GM18861 (cell line): ENCODE data around the gene GET4.
A peak's percentile ranks its signal among the peaks of the same experiment; 100 is the strongest.
"Not testable (repeated sequence)": the region's sequence is repeated elsewhere in the genome, so short reads cannot be mapped to it uniquely, and the experiment has no call there.

Experiments
- ATAC-seq: cut with Tn5 transposase; IDR thresholded peaks from one replicate; pipeline ENCODE4 v1.9.1; 2021; ENCODE audit not compliant: unreplicated experiment

GET4 gene

GRCh38 chr7:868189-868486 is 8.2 kb upstream of the GET4 start:
- no peak for ATAC-seq

GRCh38 chr7:869348-869747 is 7.0 kb upstream of the GET4 start:
- no peak for ATAC-seq

DNA sequence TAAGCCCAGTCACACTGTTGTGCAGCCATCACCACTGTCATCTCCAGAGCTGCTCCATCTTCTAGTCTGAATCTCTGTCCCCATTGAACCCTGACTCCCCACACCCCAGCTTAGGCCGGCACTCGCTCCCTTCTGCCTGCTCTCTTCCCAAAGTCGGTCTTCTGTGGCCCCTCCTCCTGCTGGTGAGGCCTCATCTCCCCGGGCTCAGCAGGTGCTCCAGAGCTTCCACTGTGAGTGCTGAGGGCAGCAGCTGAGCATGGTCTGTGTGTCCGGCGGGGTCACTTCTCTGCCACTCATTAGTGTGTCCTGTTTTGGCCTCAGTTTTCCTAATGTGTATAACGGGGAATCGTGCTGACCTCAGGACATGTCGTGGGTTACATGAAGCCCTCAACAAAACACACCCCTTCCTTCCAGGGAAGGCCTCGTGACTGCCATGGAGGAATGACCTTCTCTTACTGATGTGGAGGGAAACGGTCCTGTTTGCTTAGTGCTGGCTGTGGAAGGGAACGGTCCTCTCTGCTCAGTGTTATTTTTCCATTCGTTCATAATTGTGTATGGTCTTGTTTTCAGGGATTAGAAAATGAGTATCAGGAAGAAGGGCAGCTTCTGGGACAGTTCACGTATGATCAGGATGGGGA is 4.3 kb upstream of the GET4 start:
- ATAC-seq: no peak

GRCh38 chr7:872685-873084 is 3.7 kb upstream of the GET4 start:
- not testable (repeated sequence) for ATAC-seq

DNA sequence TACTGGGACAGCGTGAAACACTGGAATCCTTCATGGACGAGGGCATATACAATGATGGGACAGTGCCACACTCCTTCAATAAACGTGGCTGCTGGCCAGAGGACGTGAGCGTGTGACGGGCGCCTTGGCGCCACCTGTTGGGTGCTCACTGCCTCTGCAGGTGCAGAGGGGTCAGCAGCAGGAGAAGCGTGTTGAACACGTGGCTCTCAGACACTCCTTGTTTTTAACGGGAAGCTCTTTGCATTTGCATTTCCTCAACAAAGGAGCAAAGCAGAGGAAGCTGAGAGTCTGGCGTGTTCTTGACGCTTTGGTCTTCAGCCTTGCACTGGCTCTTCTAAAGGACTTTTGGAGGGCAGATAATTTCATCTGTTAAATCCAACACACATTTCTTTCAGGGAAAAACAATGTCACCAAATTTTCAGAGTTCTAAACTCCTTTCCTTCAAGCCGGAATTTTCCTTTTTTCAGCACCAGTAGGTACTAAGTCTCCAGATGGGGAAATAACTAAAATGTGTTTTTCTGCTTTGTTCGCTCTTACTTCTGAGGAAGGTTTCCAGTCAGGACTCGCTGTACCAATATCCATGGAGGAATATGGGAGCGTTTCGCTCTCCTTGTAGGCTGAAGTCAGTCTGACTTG is 2.9 kb upstream of the GET4 start:
- peak; percentile 25 for ATAC-seq

GRCh38 chr7:874031-874749 is 2.2 kb upstream of the GET4 start:
- no peak for ATAC-seq

GRCh38 chr7:875051-875450 is 1.3 kb upstream of the GET4 start:
- no peak for ATAC-seq

- ATAC-seq: no peak
These were observed 778 bp upstream of the GET4 start for GRCh38 chr7:875476-876076.

DNA sequence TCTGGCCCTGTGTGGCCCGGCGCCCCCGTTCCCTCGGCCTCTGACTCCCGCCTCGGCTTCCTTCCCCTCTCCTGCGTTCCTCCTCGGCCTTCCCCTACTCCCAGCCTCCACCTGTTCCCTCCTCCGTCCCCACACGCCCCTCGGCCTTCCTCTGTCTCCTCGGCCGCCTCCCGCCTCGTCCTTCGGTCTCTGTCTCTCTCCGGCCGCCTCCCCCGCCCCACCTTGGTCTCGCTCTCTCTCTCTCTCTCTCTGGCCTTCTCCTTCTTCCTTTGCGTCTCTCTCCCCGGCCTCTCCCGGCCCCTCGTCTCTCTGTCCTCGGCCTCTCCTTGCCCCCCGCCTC is 588 bp downstream of the GET4 start:
- ATAC-seq: peak; percentile 9

GRCh38 chr7:877312-878232 is 1.2 kb downstream of the GET4 start:
- ATAC-seq: no peak

GRCh38 chr7:879093-879492 is 2.7 kb downstream of the GET4 start:
- ATAC-seq: no peak

DNA sequence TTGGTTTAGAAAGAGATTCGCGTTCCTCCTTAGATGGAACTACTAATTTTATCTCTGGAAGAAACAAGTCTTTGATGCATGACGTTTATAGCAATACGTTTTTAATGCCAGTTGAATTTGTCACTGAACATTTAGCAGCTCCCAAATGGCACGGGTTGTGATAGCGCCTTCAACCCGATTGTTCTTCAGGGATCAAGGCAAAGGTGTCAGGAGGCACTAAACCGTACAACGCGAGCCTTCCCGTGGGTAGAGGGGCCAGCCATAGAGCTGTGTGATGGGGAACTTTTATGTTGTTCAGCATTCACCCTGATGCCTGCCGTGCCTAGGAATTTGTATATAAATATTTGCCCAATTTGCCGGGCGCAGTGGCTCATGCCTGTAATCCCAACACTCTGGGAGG is 3.4 kb downstream of the GET4 start:
- ATAC-seq: no peak

DNA sequence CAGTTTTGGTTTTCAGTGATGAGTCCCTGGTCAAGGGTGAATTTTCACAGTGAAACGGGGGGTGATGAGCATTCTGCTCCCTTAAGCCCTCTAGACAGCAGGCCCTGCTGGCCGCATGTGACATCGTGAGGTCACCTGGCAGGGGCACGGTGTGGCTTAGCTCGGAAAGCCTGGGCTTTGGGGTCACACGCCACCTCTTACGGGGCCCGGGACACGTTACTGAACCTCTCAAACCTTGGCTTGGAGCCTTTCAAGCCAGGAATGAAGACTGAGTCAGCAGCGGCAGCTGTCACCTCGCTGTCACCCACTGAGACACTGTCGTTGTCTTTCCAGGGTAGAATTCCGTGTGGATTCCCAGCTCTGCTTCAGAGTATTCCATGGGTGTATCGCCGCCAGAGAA is 4.1 kb downstream of the GET4 start:
- no peak for ATAC-seq

DNA sequence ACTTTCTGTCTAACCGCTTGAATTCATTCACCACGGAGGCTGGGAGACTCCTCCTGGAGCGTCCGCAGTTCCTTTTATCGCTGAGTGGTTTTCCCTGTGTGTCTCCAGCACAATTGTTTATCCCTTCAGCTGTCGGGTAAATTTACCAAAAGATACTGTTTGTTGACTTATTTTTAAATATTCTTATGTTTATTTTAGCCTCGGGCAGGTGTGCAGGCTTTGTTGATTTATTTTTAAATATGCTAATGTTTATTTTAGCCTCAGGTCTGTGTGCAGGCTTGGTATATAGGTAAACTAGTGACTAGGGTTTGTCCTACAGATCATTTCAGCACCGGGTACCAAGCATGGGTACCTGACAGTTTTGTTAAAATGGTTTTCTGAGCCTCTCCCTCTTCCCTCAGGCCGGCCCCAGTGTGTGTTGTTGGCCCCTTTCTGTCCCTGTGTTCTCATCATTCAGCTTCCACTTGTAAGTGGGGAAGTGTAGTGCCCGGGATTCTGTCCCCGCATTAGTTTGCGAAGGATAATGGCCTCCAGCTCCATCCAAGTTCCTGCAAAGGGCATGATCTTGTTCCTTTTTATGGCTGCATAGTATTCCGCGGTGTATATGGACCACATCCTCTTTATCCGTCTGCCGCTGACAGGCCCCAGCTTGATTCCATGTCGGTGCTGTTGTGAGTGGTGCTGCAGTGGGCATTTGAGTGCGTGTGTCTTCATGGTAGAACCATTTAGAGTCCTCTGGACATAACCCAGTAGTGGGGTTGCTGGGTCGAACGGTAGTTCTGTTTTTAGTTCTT is 5.3 kb downstream of the GET4 start:
- ATAC-seq: no peak

DNA sequence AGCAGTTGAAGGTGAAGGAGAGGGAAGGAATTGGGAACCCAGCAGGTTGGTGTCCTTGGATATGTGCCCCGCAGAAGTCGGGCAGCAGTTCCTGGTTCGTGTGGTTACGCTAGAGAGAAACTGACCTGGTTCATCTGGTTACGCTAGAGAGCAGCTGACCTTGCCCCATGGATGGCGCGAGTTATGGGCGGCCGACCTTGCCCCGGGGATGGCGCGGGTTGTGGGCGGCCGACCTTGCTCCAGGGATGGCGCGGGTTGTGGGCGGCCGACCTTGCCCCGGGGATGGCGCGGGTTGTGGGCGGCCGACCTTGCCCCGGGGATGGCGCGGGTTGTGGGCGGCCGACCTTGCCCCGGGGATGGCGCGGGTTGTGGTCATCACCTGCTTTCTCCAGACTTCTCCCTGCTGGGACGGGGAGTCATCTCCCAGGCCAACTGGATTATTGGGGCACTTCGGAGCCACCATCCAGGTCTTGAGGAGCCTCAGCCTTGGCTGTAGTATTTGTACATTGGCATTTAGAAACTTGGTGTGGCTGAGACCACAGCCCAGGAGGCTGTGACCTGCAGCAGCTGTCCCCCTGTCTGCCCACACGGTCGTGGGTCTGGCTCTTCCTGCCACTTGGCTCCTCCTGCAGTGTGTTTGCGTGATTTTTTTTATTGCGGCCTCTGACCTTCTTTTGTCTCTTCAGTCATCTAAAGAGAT is 6.1 kb downstream of the GET4 start:
- no peak for ATAC-seq

DNA sequence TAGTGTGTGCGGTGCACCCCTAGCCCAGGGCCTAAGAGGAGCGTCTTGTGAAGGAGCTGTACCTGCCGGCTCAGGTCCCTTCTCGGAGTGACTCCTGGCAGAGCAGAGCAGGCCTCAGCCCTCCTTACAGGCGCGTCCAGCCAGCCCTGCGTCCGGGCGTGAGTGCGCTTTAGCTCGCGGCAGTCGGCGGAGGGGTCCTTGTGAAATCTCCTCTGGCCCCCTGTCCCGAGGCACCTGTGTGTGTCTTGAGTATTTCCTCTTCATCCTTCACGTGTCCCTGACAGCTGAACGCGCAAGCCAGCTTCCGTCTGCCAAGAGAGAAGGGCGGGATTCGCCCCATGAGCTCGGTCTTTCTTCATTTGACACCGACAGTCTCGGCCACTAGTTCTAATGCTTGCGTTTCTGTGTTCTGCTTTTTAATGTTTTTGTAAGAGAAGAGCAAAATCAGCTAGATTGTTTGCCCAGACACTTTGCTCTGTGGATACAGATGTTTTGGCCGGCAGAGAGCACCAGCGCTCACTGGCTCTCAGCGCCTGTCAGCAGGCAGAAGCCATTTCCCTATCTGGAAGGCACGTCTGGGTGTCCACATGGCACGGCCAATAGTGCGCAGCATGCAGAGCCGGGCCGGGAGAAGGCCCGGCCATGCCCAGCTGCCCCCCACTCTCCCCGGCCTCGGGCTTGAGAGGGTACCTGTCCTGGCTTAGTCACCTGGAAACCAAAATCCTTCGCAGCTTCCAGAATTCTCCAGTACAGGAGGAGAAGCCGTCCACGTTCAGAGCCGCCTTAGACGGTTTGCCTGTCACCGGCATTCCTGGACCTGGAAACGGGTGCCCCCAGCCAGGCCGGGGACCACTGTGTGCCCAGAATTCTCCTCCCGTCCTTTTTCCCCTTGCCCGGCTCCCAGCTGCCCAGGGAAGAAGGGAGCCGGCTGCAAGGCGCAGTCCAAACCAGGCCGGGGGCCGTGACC is 7.0 kb downstream of the GET4 start:
- ATAC-seq: no peak

DNA sequence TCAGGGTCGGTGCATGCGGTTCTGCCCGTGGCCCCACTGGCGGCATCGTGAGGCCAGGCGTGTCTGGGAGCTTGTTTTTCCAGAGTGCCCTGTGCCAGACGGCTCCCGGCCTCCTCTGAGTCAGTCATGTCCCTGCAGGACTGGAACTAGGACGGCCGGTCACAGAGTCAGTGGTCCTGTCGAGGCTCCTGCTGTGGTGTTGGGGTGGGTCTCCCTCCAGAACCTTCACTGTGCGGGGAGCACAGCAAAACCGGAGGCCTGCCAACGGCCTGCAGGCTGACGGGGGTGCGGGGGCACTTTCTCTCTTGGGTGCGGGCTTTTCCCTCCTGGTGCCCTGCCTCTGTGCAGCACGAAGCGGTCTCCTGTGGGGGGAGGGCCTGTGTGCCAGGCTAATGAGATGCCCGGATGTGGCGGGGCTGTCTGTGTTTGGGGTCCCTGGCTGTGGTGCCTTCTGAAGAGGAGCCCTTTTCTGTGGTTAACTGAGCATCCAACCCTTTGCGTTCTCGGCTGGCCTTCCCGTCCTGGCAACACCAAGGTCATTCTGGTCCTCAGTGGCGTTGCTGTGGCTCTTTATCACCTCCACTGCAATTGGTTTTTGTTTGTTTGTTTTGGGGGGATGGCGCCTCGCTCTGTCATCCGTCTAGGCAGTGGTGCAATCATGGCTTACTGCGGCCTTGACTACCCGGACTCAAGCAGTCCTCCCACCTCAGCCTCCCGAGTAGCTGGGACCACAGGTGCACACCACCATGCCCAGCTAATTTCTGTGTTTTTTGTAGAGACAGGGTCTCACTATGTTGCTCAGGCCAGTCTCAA is 8.0 kb downstream of the GET4 start:
- no peak for ATAC-seq
